Panc1 (cell line): ENCODE measurements around the gene CSNK1G2. TPM values are rescaled to one million over a fixed set of nuclear protein-coding genes. Genes with fewer than 3 reads are reported as not detected.

Experiments
- ATAC-seq: fragments of 200-7000 bp; cut with Tn5 transposase; 2 replicates; pipeline ENCODE4 v1.9.1; 2020; ENCODE audit warnings: mild to moderate bottlenecking, moderate library complexity
- BruUV-seq: library from RNA; stranded (reverse); fragments of 400-500 nt; replicated peaks from 2 replicates; lab custom pipeline; 2021; lab: Mats Ljungman, UMichigan
- CTCF ChIA-PET: fragments of 300-600 bp; sonication (Branson Sonifier 250); formaldehyde crosslinking; loops from one replicate; lab custom pipeline; 2022; ENCODE audit warnings: antibody characterized with exemption; lab: Charles Lee
- POLR2A ChIA-PET: fragments of 300-600 bp; sonication (Branson Sonifier 250); formaldehyde crosslinking; loops from one replicate; lab custom pipeline; 2022; ENCODE audit warnings: antibody characterized with exemption; lab: Charles Lee
- DNase-seq: peaks from one replicate; pipeline ENCODE4 v3.0.0-alpha.2; 2010; ENCODE audit warnings: low read depth, low spot score
- H3K27ac ChIP-seq: 2 replicates; pipeline ENCODE4 v1.5.1; 2011; ENCODE audit warnings: mild to moderate bottlenecking, low read length, inconsistent platforms
- H3K27me3 ChIP-seq: fragments of 200-500 bp; sonication (Bioruptor generic); 2 replicates; pipeline ENCODE4 v1.6.0; 2014; ENCODE audit warnings: low read length, inconsistent platforms; ENCODE audit not compliant: control insufficient read depth, insufficient read depth
- H3K36me3 ChIP-seq: fragments of 200-500 bp; sonication (Bioruptor generic); 2 replicates; pipeline ENCODE4 v1.5.1; 2014; ENCODE audit warnings: inconsistent platforms, mild to moderate bottlenecking, low read length, moderate library complexity; ENCODE audit not compliant: control insufficient read depth, insufficient read depth
- H3K4me1 ChIP-seq: 2 replicates; pipeline ENCODE4 v1.5.1; 2011; ENCODE audit warnings: inconsistent platforms, mild to moderate bottlenecking, low read length, moderate library complexity; ENCODE audit not compliant: control insufficient read depth, insufficient read depth
- H3K4me3 ChIP-seq, 2 experiments: 2 replicates each; pipeline ENCODE4 v1.5.1; 2011 to 2012; ENCODE audit warnings: low read depth in 2 of 2, low read length in 2 of 2, mild to moderate bottlenecking in 2 of 2, inconsistent platforms in 1 of 2, moderate library complexity in 1 of 2
- H3K9me3 ChIP-seq: fragments of 200-500 bp; sonication (Bioruptor generic); 2 replicates; pipeline ENCODE4 v1.5.1; 2014; ENCODE audit warnings: low read depth, mild to moderate bottlenecking, inconsistent platforms, low read length, moderate library complexity; ENCODE audit not compliant: control insufficient read depth, insufficient read depth
- CTCF ChIP-seq: fragments of 450-650 bp; IDR thresholded peaks from 2 replicates; pipeline ENCODE4 v1.5.1; 2017; ENCODE audit warnings: mild to moderate bottlenecking
- POLR2AphosphoS5 ChIP-seq: IDR thresholded peaks from 2 replicates; pipeline ENCODE4 v1.6.1; 2012; ENCODE audit warnings: mild to moderate bottlenecking, low read depth, low read length, moderate library complexity
- REST ChIP-seq, 2 experiments: IDR thresholded peaks; 2 replicates each; pipeline ENCODE4 v1.6.1; 2011 to 2012; ENCODE audit warnings: low read depth in 2 of 2, control low read depth in 1 of 2, low read length in 1 of 2, mild to moderate bottlenecking in 1 of 2, moderate library complexity in 1 of 2; ENCODE audit not compliant: insufficient read depth in 1 of 2
- SIN3A ChIP-seq: IDR thresholded peaks from 2 replicates; pipeline ENCODE4 v1.6.1; 2012; ENCODE audit warnings: low read depth, mild to moderate bottlenecking, low read length, moderate library complexity, borderline replicate concordance; ENCODE audit not compliant: insufficient read depth
- TCF7L2 ChIP-seq: IDR thresholded peaks from 2 replicates; pipeline ENCODE4 v1.6.1; 2011; ENCODE audit warnings: mild to moderate bottlenecking, low read depth, low read length, inconsistent platforms
- in situ Hi-C: cut with HindIII; loops from 2 replicates; pipeline ENCODE4 v1.10.0; 2016; ENCODE audit warnings: low sequenced_read_pairs, low pct_unique_long_range_greater_than_20kb
- intact Hi-C: fragments of 100-400 bp; cut with micrococcal nuclease; formaldehyde crosslinking; loops from one replicate; pipeline ENCODE4 v1.10.0; 2022; ENCODE audit not compliant: unreplicated experiment
- total RNA-seq: library from RNA; stranded (reverse); gene quantifications from one replicate; pipeline ENCODE4 v1.2.1, GENCODE V29; 2021; ENCODE audit not compliant: unreplicated experiment

The CSNK1G2 gene
- total RNA-seq, 1 experiment from 2014 or later, result 65.8 TPM

- DNase-seq, result no peak
Observed at GRCh38 chr19:1911995-1912394, 29.0 kb upstream of the CSNK1G2 start.

GRCh38 chr19:1912760-1913505 is 28.0 kb upstream of the CSNK1G2 start:
- peaks cover 2% of the 10 kb centered on the region; the same call in 1 of the 2 replicates for H3K4me1 ChIP-seq
- H3K4me3 ChIP-seq, result no peak overlapping the region
- no peaks in the 10 kb centered on the region for H3K9me3 ChIP-seq
- TF ChIP-seq CTCF, result no peak
- no peak for TF ChIP-seq REST (IDR thresholded peaks at IDR 0.05; ENCODE audit: insufficient read depth in 1 of 2, low read depth in 2 of 2, low read length in 1 of 2)
- TF ChIP-seq SIN3A, result no peak
- no peak for TF ChIP-seq POLR2AphosphoS5
- no peak for TF ChIP-seq TCF7L2
- no TSS peak for BruUV-seq
- DNase-seq (no peak), ATAC-seq (no peak)
- intact Hi-C loops, result no loop called here
- ChIA-PET CTCF (no interaction called here), POLR2A (no interaction called here)
- in situ Hi-C loops, result no loop called here
- no peaks in the 10 kb centered on the region for H3K36me3 ChIP-seq
- no peak overlapping the region for H3K27ac ChIP-seq
- H3K27me3 ChIP-seq, result no peaks in the 10 kb centered on the region

More at GRCh38 chr19:1911995-1912394, 29.0 kb upstream of the CSNK1G2 start:
- in situ Hi-C loops, result no loop called here
- Histone ChIP-seq H3K27ac (no peak overlapping the region), H3K4me3 (no peak overlapping the region), H3K4me1 (peaks cover 6% of the 10 kb centered on the region; the same call in 1 of the 2 replicates), H3K27me3 (no peaks in the 10 kb centered on the region), H3K36me3 (no peaks in the 10 kb centered on the region), H3K9me3 (no peaks in the 10 kb centered on the region)
- BruUV-seq, result no TSS peak
- CTCF ChIA-PET, result no interaction called here
- ATAC-seq, result no peak
- no peak for TF ChIP-seq REST (IDR thresholded peaks at IDR 0.05; ENCODE audit: insufficient read depth in 1 of 2, low read depth in 2 of 2, low read length in 1 of 2)
- POLR2A ChIA-PET, result no interaction called here
- intact Hi-C loops, result no loop called here
